H9 (cell line): ENCODE data around the gene PQBP1. TPM values are rescaled to one million over a fixed set of nuclear protein-coding genes. Genes with fewer than 3 reads are reported as not detected.

Experiments
- DNase-seq: peaks from one replicate; pipeline ENCODE4 v3.0.0-alpha.2; 2017
- H2AFZ ChIP-seq: one replicate; pipeline ENCODE4 v1.6.1; 2013; ENCODE audit warnings: mild to moderate bottlenecking, low read length, control low read depth, moderate library complexity
- H2AK5ac ChIP-seq: 2 replicates; pipeline ENCODE4 v1.6.1; 2013; ENCODE audit warnings: low read length, control low read depth, mixed read lengths; ENCODE audit not compliant: insufficient read length
- H2BK120ac ChIP-seq: one replicate; pipeline ENCODE4 v1.6.1; 2013; ENCODE audit warnings: low read depth, mild to moderate bottlenecking, low read length, control low read depth, inconsistent platforms; ENCODE audit not compliant: poor library complexity, severe bottlenecking
- H2BK12ac ChIP-seq: 2 replicates; pipeline ENCODE4 v1.6.1; 2013; ENCODE audit warnings: low read length, control low read depth, mixed read lengths, low read depth; ENCODE audit not compliant: insufficient read length
- H2BK15ac ChIP-seq: 2 replicates; pipeline ENCODE4 v1.6.1; 2013; ENCODE audit warnings: low read depth, low read length, control low read depth
- H2BK20ac ChIP-seq: one replicate; pipeline ENCODE4 v1.6.1; 2013; ENCODE audit warnings: low read depth, mild to moderate bottlenecking, low read length, control low read depth, inconsistent platforms; ENCODE audit not compliant: poor library complexity, severe bottlenecking
- H2BK5ac ChIP-seq: 2 replicates; pipeline ENCODE4 v1.6.1; 2013; ENCODE audit warnings: low read length, control low read depth, mixed read lengths; ENCODE audit not compliant: insufficient read length
- H3K14ac ChIP-seq: 2 replicates; pipeline ENCODE4 v1.6.1; 2013; ENCODE audit warnings: low read length, control low read depth; ENCODE audit not compliant: insufficient read depth
- H3K18ac ChIP-seq: 2 replicates; pipeline ENCODE4 v1.6.1; 2013; ENCODE audit warnings: low read depth, mild to moderate bottlenecking, mixed read lengths, low read length, control low read depth; ENCODE audit not compliant: insufficient read length
- H3K23ac ChIP-seq: 2 replicates; pipeline ENCODE4 v1.6.1; 2013; ENCODE audit warnings: low read length, control low read depth, mixed read lengths, low read depth; ENCODE audit not compliant: insufficient read length
- H3K23me2 ChIP-seq: 2 replicates; pipeline ENCODE4 v1.6.1; 2013; ENCODE audit warnings: low read depth, mild to moderate bottlenecking, mixed read lengths, low read length, control low read depth; ENCODE audit not compliant: insufficient read length, poor library complexity, severe bottlenecking
- H3K27ac ChIP-seq: 2 replicates; pipeline ENCODE4 v1.5.1; 2013; ENCODE audit warnings: low read length, control low read depth, mixed read lengths, low read depth; ENCODE audit not compliant: insufficient read length
- H3K27me3 ChIP-seq: 2 replicates; pipeline ENCODE4 v1.6.1; 2013; ENCODE audit warnings: low read length, control low read depth, inconsistent platforms; ENCODE audit not compliant: insufficient read depth
- H3K4ac ChIP-seq: 2 replicates; pipeline ENCODE4 v1.6.1; 2013; ENCODE audit warnings: low read depth, mild to moderate bottlenecking, control low read depth, inconsistent platforms, low read length, moderate library complexity
- H3K4me1 ChIP-seq: 2 replicates; pipeline ENCODE4 v1.6.1; 2013; ENCODE audit warnings: low read length, control low read depth, inconsistent platforms; ENCODE audit not compliant: insufficient read depth
- H3K4me2 ChIP-seq: 2 replicates; pipeline ENCODE4 v1.6.1; 2013; ENCODE audit warnings: low read length, control low read depth, mixed read lengths; ENCODE audit not compliant: insufficient read length, insufficient read depth
- H3K56ac ChIP-seq: 2 replicates; pipeline ENCODE4 v1.6.1; 2013; ENCODE audit warnings: low read depth, mild to moderate bottlenecking, mixed read lengths, low read length, control low read depth; ENCODE audit not compliant: insufficient read length
- H3K79me1 ChIP-seq: 2 replicates; pipeline ENCODE4 v1.6.1; 2013; ENCODE audit warnings: low read depth, mild to moderate bottlenecking, moderate library complexity, low read length, control low read depth, inconsistent platforms; ENCODE audit not compliant: insufficient read depth, poor library complexity, severe bottlenecking
- H3K79me2 ChIP-seq: 2 replicates; pipeline ENCODE4 v1.6.1; 2013; ENCODE audit warnings: low read length, control low read depth, inconsistent platforms; ENCODE audit not compliant: insufficient read depth
- H3K9ac ChIP-seq: 2 replicates; pipeline ENCODE4 v1.6.1; 2013; ENCODE audit warnings: low read length, control low read depth, mixed read lengths; ENCODE audit not compliant: insufficient read length; ENCODE audit errors: extremely low read depth
- H3K9me3 ChIP-seq: one replicate; pipeline ENCODE4 v1.6.1; 2013; ENCODE audit warnings: low read depth, low read length, inconsistent platforms; ENCODE audit not compliant: control insufficient read depth
- H3T11ph ChIP-seq: one replicate; pipeline ENCODE4 v1.6.1; 2013; ENCODE audit warnings: mild to moderate bottlenecking, low read length, control low read depth, inconsistent platforms
- H4K20me1 ChIP-seq: one replicate; pipeline ENCODE4 v1.6.1; 2013; ENCODE audit not compliant: control insufficient read depth, insufficient read length, insufficient read depth
- H4K5ac ChIP-seq: 2 replicates; pipeline ENCODE4 v1.6.1; 2013; ENCODE audit warnings: low read depth, mild to moderate bottlenecking, mixed read lengths, low read length, control low read depth; ENCODE audit not compliant: insufficient read length
- H4K8ac ChIP-seq: replicated peaks from 2 replicates; pipeline ENCODE4 v1.6.1; 2013; ENCODE audit warnings: low read length, control low read depth, mixed read lengths, low read depth; ENCODE audit not compliant: insufficient read length
- H4K91ac ChIP-seq: 2 replicates; pipeline ENCODE4 v1.6.1; 2013; ENCODE audit warnings: low read depth, mild to moderate bottlenecking, moderate library complexity, mixed read lengths, low read length, control low read depth; ENCODE audit not compliant: insufficient read length
- H3K27ac Mint-ChIP-seq, 3 experiments: 2 replicates in 2 of 3; 3 replicates in 1 of 3; pipeline ENCODE4 v1.8.0; 2020 to 2021; ENCODE audit warnings: mixed read lengths in 3 of 3, mild to moderate bottlenecking in 1 of 3, moderate library complexity in 1 of 3
- H3K27me3 Mint-ChIP-seq: 2 replicates; pipeline ENCODE4 v1.8.0; 2021; ENCODE audit warnings: low read depth, mild to moderate bottlenecking, moderate library complexity, mixed read lengths
- H3K36me3 Mint-ChIP-seq, 3 experiments: 2 replicates in 2 of 3; 3 replicates in 1 of 3; pipeline ENCODE4 v1.8.0; 2020 to 2021; ENCODE audit warnings: low read depth in 3 of 3, mixed read lengths in 3 of 3; ENCODE audit not compliant: insufficient read depth in 1 of 3
- H3K4me1 Mint-ChIP-seq, 2 experiments: 2 replicates each; pipeline ENCODE4 v1.8.0; 2020; ENCODE audit warnings: mixed read lengths in 2 of 2
- H3K4me3 Mint-ChIP-seq, 2 experiments: 2 replicates in 1 of 2; 3 replicates in 1 of 2; pipeline ENCODE4 v1.8.0; 2020 to 2021; ENCODE audit warnings: mild to moderate bottlenecking in 2 of 2, mixed read lengths in 2 of 2, moderate library complexity in 1 of 2
- H3K9me3 Mint-ChIP-seq, 2 experiments: 2 replicates in 1 of 2; 3 replicates in 1 of 2; pipeline ENCODE4 v1.8.0; 2020; ENCODE audit warnings: mild to moderate bottlenecking in 2 of 2, mixed read lengths in 2 of 2, moderate library complexity in 1 of 2
- WGBS: extraction: QIAGEN DNeasy Blood & Tissue Kit; methylation state at CpG from one replicate; pipeline ENCODE4 v1.1.7; 2013; ENCODE audit warnings: missing lambda C conversion rate, low lambda C conversion rate, mixed read lengths; ENCODE audit not compliant: insufficient read length; ENCODE audit errors: extremely low coverage; 5-methylcytosine and 5-hydroxymethylcytosine counted together
- total RNA-seq: library from RNA; stranded (reverse); gene quantifications from 2 replicates; pipeline ENCODE4 v1.2.1, GENCODE V29; 2021
- TF ChIP-seq, protein P1 (sequence below): fragments of 200-600 bp; sonication (generic); conservative IDR thresholded peaks from 3 replicates; pipeline ENCODE4 v1.8.0; 2021; ENCODE audit warnings: antibody characterized with exemption, mild to moderate bottlenecking

Gene PQBP1
- total RNA-seq, 1 experiment from 2014 or later: 87.9 TPM

DNA sequence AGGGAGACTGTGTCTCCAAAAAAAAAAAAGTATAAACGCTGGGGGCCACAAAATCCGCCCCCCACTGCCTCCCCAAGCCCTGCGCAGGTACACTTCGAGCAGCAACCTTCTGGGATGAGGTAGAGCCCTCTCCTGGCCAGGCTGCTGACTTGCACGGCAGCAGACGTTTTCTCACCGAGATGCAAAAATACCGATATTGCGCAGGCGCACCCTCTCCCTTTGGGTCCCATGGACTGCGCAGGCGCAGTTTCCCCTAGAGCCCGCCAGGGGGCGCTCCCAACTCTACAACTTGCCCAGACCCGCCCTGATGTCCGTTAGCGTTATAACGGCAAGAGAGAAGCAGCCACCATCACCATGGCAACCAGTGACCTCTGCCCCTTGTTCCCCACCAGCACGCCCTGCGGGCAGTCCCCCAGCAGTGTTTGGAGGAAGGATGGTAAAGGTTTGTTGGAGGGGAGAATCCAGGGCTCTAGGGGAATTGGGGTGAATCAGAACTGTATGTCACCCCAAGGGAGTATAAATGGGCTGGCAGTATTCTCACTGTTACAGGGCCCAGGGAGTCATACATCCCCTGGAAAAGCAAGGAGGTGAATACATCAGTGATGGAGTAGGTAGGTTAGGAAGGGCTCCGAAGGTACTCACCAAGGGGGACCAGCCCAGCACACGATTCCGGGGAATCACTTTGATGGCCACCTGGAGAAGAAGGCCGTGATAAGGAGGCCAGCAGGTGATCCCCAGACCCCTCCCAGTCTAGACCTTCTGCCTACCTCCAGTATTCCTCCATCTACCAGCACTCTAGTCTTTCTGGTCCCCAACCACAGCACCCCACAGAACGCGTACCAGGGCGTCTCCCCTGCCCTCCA lies 19.6 kb downstream of the PQBP1 start:
- Histone ChIP-seq H3K9me3 (no peaks in the 10 kb centered on the region), H4K20me1 (peaks cover 2% of the 10 kb centered on the region), H3K4me1 (peaks cover 11% of the 10 kb centered on the region; the same call in 1 of the 2 replicates), H4K5ac (no peak overlapping the region), H3K18ac (no peak overlapping the region), H4K91ac (no peak overlapping the region), H2BK12ac (no peak overlapping the region), H3K23me2 (no peaks in the 10 kb centered on the region), H2BK20ac (no peak overlapping the region), H3K9ac (peak overlapping the region; percentile 97), H3K14ac (no peak overlapping the region; the same call in 1 of the 2 replicates), H2BK15ac (no peak overlapping the region), H3K79me1 (peaks cover 4% of the 10 kb centered on the region), H4K8ac (no peak overlapping the region), H3K4me2 (peak overlapping the region; percentile 87), H3K23ac (no peak overlapping the region), H3T11ph (no peak overlapping the region), H2BK5ac (no peak overlapping the region), H3K56ac (no peak overlapping the region), H3K27me3 (no peaks in the 10 kb centered on the region), H3K79me2 (peaks cover 30% of the 10 kb centered on the region), H3K27ac (peak overlapping the region; percentile 38), H3K4ac (no peak overlapping the region), H2AK5ac (no peak overlapping the region), H2BK120ac (no peak overlapping the region), H2AFZ (no peak overlapping the region)
- Mint-ChIP-seq H3K36me3 (peaks cover 53 to 68% (median 54%) of the 10 kb centered on the region in 3 experiments), H3K9me3 (peaks cover 73 to 77% of the 10 kb centered on the region in 2 experiments), H3K27me3 (peaks cover 4% of the 10 kb centered on the region), H3K4me3 (peak overlapping the region; percentile 95 to 99), H3K27ac (peak overlapping the region; percentile 83 to 97 (median 94)), H3K4me1 (peaks cover 32 to 56% of the 10 kb centered on the region in 2 experiments)
- peak; percentile 93 for DNase-seq
- WGBS: no CpG with 5 or more reads among the region's 27 CpGs
- TF ChIP-seq, protein P1, sequence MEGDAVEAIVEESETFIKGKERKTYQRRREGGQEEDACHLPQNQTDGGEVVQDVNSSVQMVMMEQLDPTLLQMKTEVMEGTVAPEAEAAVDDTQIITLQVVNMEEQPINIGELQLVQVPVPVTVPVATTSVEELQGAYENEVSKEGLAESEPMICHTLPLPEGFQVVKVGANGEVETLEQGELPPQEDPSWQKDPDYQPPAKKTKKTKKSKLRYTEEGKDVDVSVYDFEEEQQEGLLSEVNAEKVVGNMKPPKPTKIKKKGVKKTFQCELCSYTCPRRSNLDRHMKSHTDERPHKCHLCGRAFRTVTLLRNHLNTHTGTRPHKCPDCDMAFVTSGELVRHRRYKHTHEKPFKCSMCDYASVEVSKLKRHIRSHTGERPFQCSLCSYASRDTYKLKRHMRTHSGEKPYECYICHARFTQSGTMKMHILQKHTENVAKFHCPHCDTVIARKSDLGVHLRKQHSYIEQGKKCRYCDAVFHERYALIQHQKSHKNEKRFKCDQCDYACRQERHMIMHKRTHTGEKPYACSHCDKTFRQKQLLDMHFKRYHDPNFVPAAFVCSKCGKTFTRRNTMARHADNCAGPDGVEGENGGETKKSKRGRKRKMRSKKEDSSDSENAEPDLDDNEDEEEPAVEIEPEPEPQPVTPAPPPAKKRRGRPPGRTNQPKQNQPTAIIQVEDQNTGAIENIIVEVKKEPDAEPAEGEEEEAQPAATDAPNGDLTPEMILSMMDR: peak; percentile 87
